HepG2 (cell line): ENCODE measurements around the gene ESRRB. TPM values are rescaled to one million over a fixed set of nuclear protein-coding genes. Genes with fewer than 3 reads are reported as not detected.

Experiments
- CREB1 ChIP-seq, 2 experiments: fragments of 450-650 bp in 1 of 2; IDR thresholded peaks; 2 replicates each; pipeline ENCODE4 v1.6.1; 2016 to 2017; ENCODE audit warnings: control low read depth in 1 of 2, mild to moderate bottlenecking in 1 of 2, missing compliant biosample characterization in 1 of 2, missing genetic modification characterization in 1 of 2
- E2F1 ChIP-seq: sonication (generic); formaldehyde crosslinking; IDR thresholded peaks from 2 replicates; pipeline ENCODE4 v1.5.0; 2020; ENCODE audit warnings: missing genetic modification reagents
- ELF3 ChIP-seq: IDR thresholded peaks from 2 replicates; pipeline ENCODE4 v1.6.1; 2016; ENCODE audit warnings: missing genetic modification reagents, missing compliant biosample characterization
- GMEB2 ChIP-seq: IDR thresholded peaks from 2 replicates; pipeline ENCODE4 v1.6.1; 2016; ENCODE audit warnings: missing biosample characterization, missing genetic modification reagents, low read depth
- MAFK ChIP-seq, 2 experiments: IDR thresholded peaks in 1 of 2; conservative IDR thresholded peaks in 1 of 2; 2 replicates each; pipeline ENCODE4 v1.6.1; 2011; ENCODE audit warnings: improper control_type of control experiment in 2 of 2, low read length in 2 of 2
- MATR3 ChIP-seq: sonication (generic); formaldehyde crosslinking; IDR thresholded peaks from 2 replicates; pipeline ENCODE4 v1.4.0; 2020; ENCODE audit warnings: missing genetic modification reagents
- MXI1 ChIP-seq: IDR thresholded peaks from 3 replicates; pipeline ENCODE4 v1.6.1; 2012; ENCODE audit warnings: low read depth, low read length, inconsistent platforms, borderline replicate concordance
- NCOA5 ChIP-seq: sonication (generic); formaldehyde crosslinking; IDR thresholded peaks from 2 replicates; pipeline ENCODE4 v1.4.0; 2020; ENCODE audit warnings: missing genetic modification reagents
- NFKB2 ChIP-seq: sonication (generic); formaldehyde crosslinking; IDR thresholded peaks from 2 replicates; pipeline ENCODE4 v1.4.0; 2020; ENCODE audit warnings: missing genetic modification reagents, borderline replicate concordance
- POLR2AphosphoS2 ChIP-seq: IDR thresholded peaks from 2 replicates; pipeline ENCODE4 v1.6.1; 2011; ENCODE audit warnings: low read depth, low read length, improper control_type of control experiment
- PPARG ChIP-seq: conservative IDR thresholded peaks from 2 replicates; pipeline ENCODE4 v1.6.1; 2016; ENCODE audit warnings: missing biosample characterization, missing genetic modification reagents
- REXO4 ChIP-seq: sonication (generic); formaldehyde crosslinking; IDR thresholded peaks from 2 replicates; pipeline ENCODE4 v1.8.0; 2022; ENCODE audit warnings: missing genetic modification reagents, mild to moderate bottlenecking, borderline replicate concordance
- RORA ChIP-seq: sonication (generic); formaldehyde crosslinking; IDR thresholded peaks from 2 replicates; pipeline ENCODE4 v1.5.0; 2020; ENCODE audit warnings: mild to moderate bottlenecking, missing genetic modification reagents, moderate library complexity
- SRF ChIP-seq: IDR thresholded peaks from 2 replicates; pipeline ENCODE4 v1.6.1; 2011; ENCODE audit warnings: mild to moderate bottlenecking, low read depth, low read length, moderate library complexity
- TSC22D2 ChIP-seq: sonication (generic); formaldehyde crosslinking; IDR thresholded peaks from 2 replicates; pipeline ENCODE4 v1.5.1; 2020; ENCODE audit warnings: missing genetic modification reagents, mild to moderate bottlenecking, borderline replicate concordance
- ZBTB21 ChIP-seq: sonication (generic); formaldehyde crosslinking; IDR thresholded peaks from 2 replicates; pipeline ENCODE4 v1.4.0; 2020; ENCODE audit warnings: missing genetic modification reagents
- ZBTB37 ChIP-seq: sonication (generic); formaldehyde crosslinking; IDR thresholded peaks from 2 replicates; pipeline ENCODE4 v1.4.0; 2020; ENCODE audit warnings: mild to moderate bottlenecking, missing genetic modification reagents
- ZNF3 ChIP-seq: IDR thresholded peaks from 2 replicates; pipeline ENCODE4 v1.7.0; 2017; ENCODE audit warnings: inconsistent platforms
- ZNF382 ChIP-seq: sonication (generic); formaldehyde crosslinking; IDR thresholded peaks from 2 replicates; pipeline ENCODE4 v1.5.0; 2020; ENCODE audit warnings: missing genetic modification reagents, mild to moderate bottlenecking, borderline replicate concordance
- ZNF44 ChIP-seq: sonication (generic); formaldehyde crosslinking; IDR thresholded peaks from 2 replicates; pipeline ENCODE4 v1.5.1; 2020; ENCODE audit warnings: mild to moderate bottlenecking, missing genetic modification reagents
- ZNF441 ChIP-seq: sonication (generic); formaldehyde crosslinking; IDR thresholded peaks from 2 replicates; pipeline ENCODE4 v1.7.0; 2021; ENCODE audit warnings: missing genetic modification reagents, borderline replicate concordance
- ZSCAN30 ChIP-seq: sonication (generic); formaldehyde crosslinking; IDR thresholded peaks from 2 replicates; pipeline ENCODE4 v1.5.0; 2020; ENCODE audit warnings: mild to moderate bottlenecking, missing genetic modification reagents
- polyA plus RNA-seq, 8 experiments: library from polyadenylated mRNA; depleted of rRNA in 3 of 8; stranded (reverse) in 7 of 8; unstranded in 1 of 8; fragments of >200 nt; fragmentation: Illumina TruSeq in 4 of 8; extraction: Trizol in 4 of 8; gene quantifications; 2 replicates each; pipeline versions ENCODE4 v1.2.1 to v1.2.3, GENCODE V29; 2011 to 2016; ENCODE audit warnings: low read depth in 4 of 8, missing spikeins in 1 of 8, mixed read lengths in 1 of 8; ENCODE audit not compliant: insufficient read depth in 1 of 8
- total RNA-seq, 5 experiments: library from RNA; depleted of rRNA; stranded (reverse); fragments of >200 nt; fragmentation: Illumina TruSeq; extraction: Trizol; gene quantifications; 2 replicates each; pipeline ENCODE4 v1.2.3, GENCODE V29; 2016; ENCODE audit warnings: low read depth in 1 of 5
- TF ChIP-seq, protein P1 (sequence below): sonication (generic); formaldehyde crosslinking; IDR thresholded peaks from 2 replicates; pipeline ENCODE4 v1.5.0; 2020; ENCODE audit warnings: missing genetic modification reagents
- TF ChIP-seq, protein P2 (sequence below): IDR thresholded peaks from 2 replicates; pipeline ENCODE4 v1.6.1; 2016; ENCODE audit warnings: low read depth, control low read depth

ESRRB gene
- total and polyA plus RNA-seq, 2 of the 13 experiments (the other 11 are each of a cell fraction or from before 2014, with no cell fraction given) = 0.04 to 0.33 TPM

GRCh38 chr14:76352639-76353281, 23.2 kb upstream of the ESRRB start (continued):
- TF ChIP-seq GMEB2 (CRISPR knock-in tag) (no peak), ZNF441 (CRISPR knock-in tag) (no peak), ELF3 (CRISPR knock-in tag) (no peak), ZNF3 (no peak), TSC22D2 (CRISPR knock-in tag) (peak; percentile 64; the same call in 1 of the 2 replicates), NCOA5 (no peak), ZBTB37 (CRISPR knock-in tag) (no peak), ZBTB21 (no peak), POLR2AphosphoS2 (no peak), E2F1 (CRISPR knock-in tag) (no peak), MAFK (conservative IDR thresholded peaks at IDR 0.05 in 1 of 2, IDR thresholded peaks at IDR 0.05 in 1 of 2; ENCODE audit: low read length in 2 of 2) (no peak), ZNF382 (CRISPR knock-in tag) (no peak), MATR3 (no peak), RORA (no peak), MXI1 (0 out of 3 replicates have a peak, but pooled peaks have one; percentile 26), CREB1 (IDR thresholded peaks at IDR 0.05) (no peak), CREB1 (CRISPR knock-in tag; IDR thresholded peaks at IDR 0.05) (no peak), PPARG (0 out of 2 replicates have a peak, but pooled peaks have one; percentile 10), ZNF44 (CRISPR knock-in tag) (no peak), ZSCAN30 (CRISPR knock-in tag) (no peak), SRF (no peak), REXO4 (CRISPR knock-in tag) (no peak), NFKB2 (CRISPR knock-in tag) (peak; percentile 35; the same call in 1 of the 2 replicates)
- TF ChIP-seq, protein P1, sequence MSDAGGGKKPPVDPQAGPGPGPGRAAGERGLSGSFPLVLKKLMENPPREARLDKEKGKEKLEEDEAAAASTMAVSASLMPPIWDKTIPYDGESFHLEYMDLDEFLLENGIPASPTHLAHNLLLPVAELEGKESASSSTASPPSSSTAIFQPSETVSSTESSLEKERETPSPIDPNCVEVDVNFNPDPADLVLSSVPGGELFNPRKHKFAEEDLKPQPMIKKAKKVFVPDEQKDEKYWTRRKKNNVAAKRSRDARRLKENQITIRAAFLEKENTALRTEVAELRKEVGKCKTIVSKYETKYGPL (CRISPR knock-in tag) = no peak
- TF ChIP-seq, protein P2, sequence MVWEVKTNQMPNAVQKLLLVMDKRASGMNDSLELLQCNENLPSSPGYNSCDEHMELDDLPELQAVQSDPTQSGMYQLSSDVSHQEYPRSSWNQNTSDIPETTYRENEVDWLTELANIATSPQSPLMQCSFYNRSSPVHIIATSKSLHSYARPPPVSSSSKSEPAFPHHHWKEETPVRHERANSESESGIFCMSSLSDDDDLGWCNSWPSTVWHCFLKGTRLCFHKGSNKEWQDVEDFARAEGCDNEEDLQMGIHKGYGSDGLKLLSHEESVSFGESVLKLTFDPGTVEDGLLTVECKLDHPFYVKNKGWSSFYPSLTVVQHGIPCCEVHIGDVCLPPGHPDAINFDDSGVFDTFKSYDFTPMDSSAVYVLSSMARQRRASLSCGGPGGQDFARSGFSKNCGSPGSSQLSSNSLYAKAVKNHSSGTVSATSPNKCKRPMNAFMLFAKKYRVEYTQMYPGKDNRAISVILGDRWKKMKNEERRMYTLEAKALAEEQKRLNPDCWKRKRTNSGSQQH (CRISPR knock-in tag) = no peak
